OCI-LY7 (cell line): ENCODE data around the gene SMIM38. TPM values are rescaled to one million over a fixed set of nuclear protein-coding genes. Genes with fewer than 3 reads are reported as not detected.

Experiments
- BruUV-seq: library from RNA; stranded (reverse); fragments of 400-500 nt; replicated peaks from 2 replicates; lab custom pipeline; 2021; lab: Mats Ljungman, UMichigan
- CTCF ChIA-PET: fragments of 300-600 bp; sonication (Branson Sonifier 250); formaldehyde crosslinking; loops from one replicate; lab custom pipeline; 2022; ENCODE audit warnings: antibody characterized with exemption; ENCODE audit not compliant: unreplicated experiment; lab: Charles Lee
- POLR2A ChIA-PET: fragments of 300-600 bp; sonication (Branson Sonifier 250); formaldehyde crosslinking; loops from one replicate; lab custom pipeline; 2022; ENCODE audit warnings: antibody characterized with exemption; lab: Charles Lee
- DNase-seq: peaks from one replicate; pipeline ENCODE4 v3.0.0-alpha.2; 2015; ENCODE audit warnings: low spot score
- H2AFZ ChIP-seq: fragments of 200-600 bp; sonication (generic), shearing (Covaris generic); 2 replicates; pipeline ENCODE4 v1.6.1; 2014; ENCODE audit warnings: mild to moderate bottlenecking, antibody characterized with exemption, low read length, moderate library complexity
- H3K27ac ChIP-seq: fragments of 200-600 bp; sonication (generic); 2 replicates; pipeline ENCODE4 v1.5.1; 2014; ENCODE audit warnings: mixed run types, low read depth, mild to moderate bottlenecking, moderate library complexity, low read length, inconsistent platforms; ENCODE audit not compliant: poor library complexity, severe bottlenecking
- H3K36me3 ChIP-seq: fragments of 200-600 bp; sonication (generic); 2 replicates; pipeline ENCODE4 v1.6.1; 2014; ENCODE audit warnings: mild to moderate bottlenecking, antibody characterized with exemption, low read length, moderate library complexity, mixed read lengths; ENCODE audit not compliant: insufficient read depth
- H3K4me1 ChIP-seq: fragments of 200-600 bp; sonication (generic); 2 replicates; pipeline ENCODE4 v1.5.1; 2014; ENCODE audit warnings: mild to moderate bottlenecking, low read length; ENCODE audit not compliant: insufficient read depth, poor library complexity, severe bottlenecking
- H3K4me2 ChIP-seq: fragments of 200-600 bp; sonication (generic); 2 replicates; pipeline ENCODE4 v1.6.1; 2014; ENCODE audit warnings: mild to moderate bottlenecking, low read length
- H3K4me3 ChIP-seq: fragments of 200-600 bp; sonication (generic); 2 replicates; pipeline ENCODE4 v1.5.1; 2014; ENCODE audit warnings: mild to moderate bottlenecking, low read depth, low read length; ENCODE audit not compliant: poor library complexity, severe bottlenecking
- H3K79me2 ChIP-seq: fragments of 200-600 bp; sonication (generic); 2 replicates; pipeline ENCODE4 v1.6.1; 2016; ENCODE audit warnings: low read depth, mild to moderate bottlenecking, low read length, moderate library complexity, mixed read lengths; ENCODE audit not compliant: insufficient read depth
- H3K9me2 ChIP-seq: fragments of 200-600 bp; sonication (generic); 2 replicates; pipeline ENCODE4 v1.6.1; 2016; ENCODE audit warnings: mild to moderate bottlenecking, low read length, mixed read lengths; ENCODE audit not compliant: insufficient read depth
- H3K9me3 ChIP-seq: fragments of 200-600 bp; sonication (generic); 2 replicates; pipeline ENCODE4 v1.6.1; 2014; ENCODE audit warnings: mild to moderate bottlenecking, mixed run types, low read length, mixed read lengths
- H4K20me1 ChIP-seq: fragments of 200-600 bp; sonication (generic); 2 replicates; pipeline ENCODE4 v1.6.1; 2014; ENCODE audit warnings: mild to moderate bottlenecking, antibody characterized with exemption, low read length, moderate library complexity, mixed read lengths; ENCODE audit not compliant: insufficient read depth
- EZH2phosphoT487 ChIP-seq: fragments of 200-600 bp; sonication (generic); IDR thresholded peaks from 2 replicates; pipeline ENCODE4 v1.6.1; 2018; ENCODE audit warnings: low read depth, borderline replicate concordance, mild to moderate bottlenecking, mixed run types, antibody characterized with exemption, low read length, moderate library complexity, mixed read lengths
- intact Hi-C: fragments of 100-400 bp; cut with micrococcal nuclease; formaldehyde crosslinking; loops from one replicate; pipeline ENCODE4 v1.10.0; 2022; ENCODE audit not compliant: unreplicated experiment
- total RNA-seq, 2 experiments: library from RNA; depleted of rRNA in 1 of 2; stranded (reverse); fragments of >200 nt in 1 of 2; shearing (Covaris generic) in 1 of 2; gene quantifications; 2 replicates each; pipeline ENCODE4 v1.2.3, GENCODE V29; 2014 to 2022
- TF ChIP-seq, protein P1 (sequence below): fragments of 200-600 bp; sonication (generic); conservative IDR thresholded peaks from 2 replicates; pipeline ENCODE4 v1.5.1; 2014; ENCODE audit warnings: mild to moderate bottlenecking, antibody characterized with exemption, low read length, moderate library complexity, mixed read lengths

Gene SMIM38
- total RNA-seq, 2 experiments from 2014 or later, result 0.11 to 0.63 TPM

DNA sequence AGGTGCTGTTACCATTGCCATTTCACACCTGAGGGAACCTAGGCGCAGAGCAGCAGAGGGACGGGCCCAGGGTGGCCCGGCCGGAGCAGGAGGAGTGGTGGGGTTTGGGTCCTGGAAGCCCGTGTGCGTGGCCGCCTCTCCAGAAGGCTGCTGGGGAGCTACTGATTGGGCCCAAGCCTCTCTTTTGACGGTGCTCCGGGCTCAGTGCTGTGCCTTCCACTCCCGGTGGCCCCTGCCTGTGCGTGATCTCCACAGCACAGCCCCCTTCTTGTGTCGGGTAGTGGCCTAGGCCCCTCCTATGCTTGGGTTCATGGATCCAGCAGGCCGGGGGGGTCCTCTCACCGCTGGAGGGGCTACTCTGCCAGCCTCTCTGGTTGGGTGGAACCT, 41.0 kb downstream of the SMIM38 start:
- ChIA-PET CTCF (no interaction called here), POLR2A (no interaction called here)
- no peaks in the 10 kb centered on the region for H3K9me3 ChIP-seq
- DNase-seq, result no peak
- H3K36me3 ChIP-seq, result no peaks in the 10 kb centered on the region
- no peak overlapping the region for H3K4me3 ChIP-seq
- H3K9me2 ChIP-seq, result no peaks in the 10 kb centered on the region
- intact Hi-C loops, result no loop called here
- no peaks in the 10 kb centered on the region for H4K20me1 ChIP-seq
- H2AFZ ChIP-seq, result no peak overlapping the region
- no peak overlapping the region for H3K27ac ChIP-seq
- no peak overlapping the region for H3K4me2 ChIP-seq
- no peaks in the 10 kb centered on the region for H3K79me2 ChIP-seq
- H3K4me1 ChIP-seq, result no peaks in the 10 kb centered on the region
- TF ChIP-seq, protein P1, sequence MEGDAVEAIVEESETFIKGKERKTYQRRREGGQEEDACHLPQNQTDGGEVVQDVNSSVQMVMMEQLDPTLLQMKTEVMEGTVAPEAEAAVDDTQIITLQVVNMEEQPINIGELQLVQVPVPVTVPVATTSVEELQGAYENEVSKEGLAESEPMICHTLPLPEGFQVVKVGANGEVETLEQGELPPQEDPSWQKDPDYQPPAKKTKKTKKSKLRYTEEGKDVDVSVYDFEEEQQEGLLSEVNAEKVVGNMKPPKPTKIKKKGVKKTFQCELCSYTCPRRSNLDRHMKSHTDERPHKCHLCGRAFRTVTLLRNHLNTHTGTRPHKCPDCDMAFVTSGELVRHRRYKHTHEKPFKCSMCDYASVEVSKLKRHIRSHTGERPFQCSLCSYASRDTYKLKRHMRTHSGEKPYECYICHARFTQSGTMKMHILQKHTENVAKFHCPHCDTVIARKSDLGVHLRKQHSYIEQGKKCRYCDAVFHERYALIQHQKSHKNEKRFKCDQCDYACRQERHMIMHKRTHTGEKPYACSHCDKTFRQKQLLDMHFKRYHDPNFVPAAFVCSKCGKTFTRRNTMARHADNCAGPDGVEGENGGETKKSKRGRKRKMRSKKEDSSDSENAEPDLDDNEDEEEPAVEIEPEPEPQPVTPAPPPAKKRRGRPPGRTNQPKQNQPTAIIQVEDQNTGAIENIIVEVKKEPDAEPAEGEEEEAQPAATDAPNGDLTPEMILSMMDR, result no peak
- no TSS peak for BruUV-seq

DNA sequence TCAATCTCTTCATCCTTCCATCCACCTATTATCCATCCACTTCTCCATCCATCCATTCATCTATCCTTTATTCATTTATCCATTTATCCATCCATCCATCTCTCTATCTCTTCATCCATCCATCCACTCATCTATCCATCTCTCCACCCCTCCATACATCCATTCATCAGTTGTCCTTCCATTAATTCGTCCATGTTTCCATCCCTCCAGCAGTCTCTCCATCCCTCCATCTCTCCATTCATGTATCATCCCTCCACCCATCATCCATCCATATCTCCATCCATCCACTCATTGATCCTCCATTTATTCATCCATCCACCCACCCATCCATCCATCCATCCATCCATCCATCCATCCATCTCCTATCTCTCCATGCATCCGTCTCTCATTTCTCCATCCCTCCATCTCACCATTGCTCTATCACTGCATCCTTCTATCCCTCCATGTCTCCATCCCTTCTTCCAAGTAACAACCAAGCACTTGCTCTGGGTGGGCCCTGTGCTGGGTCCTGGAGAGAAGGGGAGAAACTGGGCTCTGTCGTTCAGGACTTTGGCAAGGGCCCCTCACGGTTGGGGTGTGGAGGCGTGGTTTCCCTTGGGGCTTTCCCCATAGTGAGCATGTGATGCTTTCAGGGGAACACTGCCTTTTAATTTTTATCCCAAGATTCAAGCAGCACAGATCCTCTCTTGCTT, 43.3 kb downstream of the SMIM38 start:
- Histone ChIP-seq H4K20me1 (no peaks in the 10 kb centered on the region), H3K36me3 (no peaks in the 10 kb centered on the region), H3K4me1 (no peaks in the 10 kb centered on the region), H3K4me2 (no peak overlapping the region), H3K27ac (no peak overlapping the region), H3K4me3 (no peak overlapping the region), H3K9me2 (no peaks in the 10 kb centered on the region), H3K9me3 (no peaks in the 10 kb centered on the region), H2AFZ (no peak overlapping the region), H3K79me2 (no peaks in the 10 kb centered on the region)
- intact Hi-C loops, result no loop called here
- DNase-seq, result no peak
- TF ChIP-seq, protein P1, result no peak
- TF ChIP-seq EZH2phosphoT487, result no peak
- ChIA-PET CTCF (no interaction called here), POLR2A (no interaction called here)
- BruUV-seq, result no TSS peak

DNA sequence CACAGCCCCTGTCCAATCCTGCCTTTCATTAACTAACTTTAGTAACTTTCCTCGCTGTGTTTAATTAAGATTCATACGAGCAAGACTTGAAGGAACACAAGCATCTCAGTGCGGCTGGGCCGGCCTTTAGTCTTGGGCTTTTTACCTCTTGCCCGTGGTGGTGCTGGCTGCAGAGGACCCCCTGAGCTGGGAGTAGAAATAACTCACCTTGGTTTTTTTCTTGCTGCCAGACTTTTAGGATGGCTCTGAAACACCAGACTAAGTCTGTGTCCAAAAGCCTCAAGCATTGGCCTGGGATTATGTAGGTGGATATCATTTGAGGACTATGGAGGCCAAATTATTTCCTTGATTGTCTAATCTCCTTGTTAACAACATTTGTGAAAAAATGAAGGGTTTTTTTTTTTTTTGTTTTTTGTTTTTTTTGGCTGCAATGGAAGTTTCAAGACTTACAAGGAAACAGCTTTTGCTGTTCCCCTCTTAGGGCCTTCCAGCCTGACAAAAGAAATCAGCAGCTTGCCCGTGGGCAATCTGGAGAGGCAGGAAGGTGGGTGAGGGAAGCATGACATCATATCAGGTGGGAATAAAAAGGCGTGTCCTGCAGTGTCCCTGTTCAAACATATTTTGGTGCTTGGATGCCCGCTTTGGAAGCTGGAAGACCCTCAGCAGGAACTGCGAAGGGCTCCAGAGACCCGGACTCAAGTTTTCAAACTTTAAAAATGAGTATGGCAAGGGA, 44.0 kb downstream of the SMIM38 start:
- TF ChIP-seq, protein P1, result no peak
- no peak for TF ChIP-seq EZH2phosphoT487
- no peaks in the 10 kb centered on the region for H3K79me2 ChIP-seq
- H3K27ac ChIP-seq, result no peak overlapping the region
- H3K36me3 ChIP-seq, result no peaks in the 10 kb centered on the region
- BruUV-seq, result no TSS peak
- POLR2A ChIA-PET, result no interaction called here
- H4K20me1 ChIP-seq, result no peaks in the 10 kb centered on the region
- no peaks in the 10 kb centered on the region for H3K4me1 ChIP-seq
- H3K9me2 ChIP-seq, result no peaks in the 10 kb centered on the region
- no peaks in the 10 kb centered on the region for H3K9me3 ChIP-seq
- CTCF ChIA-PET, result no interaction called here
- intact Hi-C loops, result no loop called here
- H2AFZ ChIP-seq, result no peak overlapping the region
- H3K4me2 ChIP-seq, result no peak overlapping the region
- H3K4me3 ChIP-seq, result no peak overlapping the region
- DNase-seq, result no peak
